Gastroesophageal sphincter (tissue), 4 donors: ENCODE measurements around the gene GALNT10. TPM values are rescaled to one million over a fixed set of nuclear protein-coding genes. Genes with fewer than 3 reads are reported as not detected.

ENCODE experiments used
- ATAC-seq: fragments of 150-250 bp; one replicate; pipeline ENCODE4 v1.9.1; 2016; ENCODE audit warnings: mild to moderate bottlenecking, moderate library complexity
- H3K27ac ChIP-seq, 4 donors: fragments of 200-600 bp; sonication (generic) in 3 of 4; 1 replicate in 3 of 4; 2 replicates in 1 of 4; pipeline ENCODE4 v1.5.1; 2016 to 2019
- H3K27me3 ChIP-seq: fragments of 200-600 bp; sonication (generic); one replicate; pipeline ENCODE4 v1.5.1; 2019
- H3K36me3 ChIP-seq, 2 donors: fragments of 200-600 bp; sonication (generic); one replicate each; pipeline ENCODE4 v1.5.1; 2019; ENCODE audit warnings: control low read depth in 1 of 2
- H3K4me1 ChIP-seq, 3 donors: fragments of 200-600 bp; sonication (generic); 1 replicate in 2 of 3; 2 replicates in 1 of 3; pipeline ENCODE4 v1.5.1; 2016 to 2019; ENCODE audit warnings: control low read depth in 2 of 3
- H3K4me3 ChIP-seq, 2 donors: fragments of 200-600 bp; sonication (generic); one replicate each; pipeline ENCODE4 v1.5.1; 2019; ENCODE audit warnings: mild to moderate bottlenecking in 1 of 2, moderate library complexity in 1 of 2
- H3K9me3 ChIP-seq, 3 donors: fragments of 200-600 bp; sonication (generic); one replicate each; pipeline ENCODE4 v1.5.1; 2017 to 2019; ENCODE audit warnings: control low read depth in 2 of 3
- CTCF ChIP-seq, 4 experiments: fragments of 200-600 bp in 2 of 4; fragments of 450-650 bp in 2 of 4; sonication (generic) in 1 of 4; IDR thresholded peaks; one replicate each; pipeline ENCODE4 v1.5.1; 2017 to 2019; ENCODE audit warnings: antibody characterized with exemption in 4 of 4, mild to moderate bottlenecking in 2 of 4, moderate library complexity in 2 of 4
- EP300 ChIP-seq: sonication (generic); formaldehyde crosslinking; IDR thresholded peaks from one replicate; pipeline ENCODE4 v1.6.1; 2017; ENCODE audit warnings: antibody characterized with exemption, mild to moderate bottlenecking
- POLR2A ChIP-seq, 2 donors: fragments of 450-650 bp; IDR thresholded peaks; one replicate each; pipeline ENCODE4 v1.6.1; 2017; ENCODE audit warnings: antibody characterized with exemption in 2 of 2, mild to moderate bottlenecking in 2 of 2, moderate library complexity in 1 of 2
- POLR2AphosphoS5 ChIP-seq: sonication (generic); formaldehyde crosslinking; IDR thresholded peaks from one replicate; pipeline ENCODE4 v1.6.1; 2017; ENCODE audit warnings: antibody characterized with exemption
- WGBS, 2 donors: methylation state at CpG; one replicate each; pipeline ENCODE4 v1.1.5; 2018; ENCODE audit warnings: low coverage in 1 of 2; 5-methylcytosine and 5-hydroxymethylcytosine counted together
- total RNA-seq, 4 donors: library from RNA; depleted of rRNA; stranded (reverse); fragments of >200 nt; gene quantifications; one replicate each; pipeline ENCODE4 v1.1.0, GENCODE V29; 2016

GALNT10 gene
- 10 to 100 TPM; 19.1 to 49.1 (median 34.0) TPM for total RNA-seq

GRCh38 chr5:154190595-154191304, at the start of gene GALNT10:
Gene GALNT10 (plus strand): TSS chr5:154190733. CDS start chr5:154190867, 134 bp downstream.
- Histone ChIP-seq H3K27me3 (no peaks in the 10 kb centered on the region), H3K4me1 (peaks cover 0 to 52% (median 24%) of the 10 kb centered on the region in 3 donors)

GRCh38 chr5:154141745-154142221, 48.8 kb upstream of the GALNT10 start:
- ATAC-seq, result peak; percentile 33
- WGBS, 2 donors, result 67 to 100% methylated on average over 1 of the region's 1 CpG
- H3K36me3 ChIP-seq, result no peaks in the 10 kb centered on the region
- no peak for TF ChIP-seq CTCF (IDR thresholded peaks at IDR 0.05)
- TF ChIP-seq POLR2AphosphoS5, result no peak
- TF ChIP-seq POLR2A (IDR thresholded peaks at IDR 0.05), result no peak
- no peak for TF ChIP-seq EP300
- no peaks in the 10 kb centered on the region for H3K9me3 ChIP-seq
- peaks cover 0 to 22% (median 0%) of the 10 kb centered on the region in 3 donors for H3K4me1 ChIP-seq
- H3K27ac ChIP-seq, result no peak overlapping the region
- H3K4me3 ChIP-seq, result no peak overlapping the region
- no peaks in the 10 kb centered on the region for H3K27me3 ChIP-seq

More at GRCh38 chr5:154190595-154191304, at the start of gene GALNT10:
- WGBS, 2 donors, result 0 to 4% methylated on average over 7 to 19 of the region's 84 CpGs
- TF ChIP-seq POLR2A (IDR thresholded peaks at IDR 0.05) (peak in 1 of 2 donors; percentile 67), POLR2AphosphoS5 (no peak), CTCF (IDR thresholded peaks at IDR 0.05) (peak in 2 of 4 experiments; percentile 28 to 43), EP300 (no peak)
- Histone ChIP-seq H3K4me3 (peak within 1 kb of the TSS; percentile 93 to 97), H3K27ac (peak within 1 kb of the TSS; percentile 3 to 92 (median 84)), H3K9me3 (no peaks in the 10 kb centered on the region), H3K36me3 (no peaks in the 10 kb centered on the region)
- peak; percentile 87 for ATAC-seq

GRCh38 chr5:154143211-154143641, 47.3 kb upstream of the GALNT10 start:
- no peaks in the 10 kb centered on the region for H3K27me3 ChIP-seq
- WGBS, 2 donors, result 69 to 86% methylated on average over 4 to 5 of the region's 6 CpGs
- H3K27ac ChIP-seq, result no peak overlapping the region
- no peak for TF ChIP-seq POLR2A (IDR thresholded peaks at IDR 0.05)
- no peak for TF ChIP-seq POLR2AphosphoS5
- no peak for TF ChIP-seq CTCF (IDR thresholded peaks at IDR 0.05)
- TF ChIP-seq EP300, result no peak
- H3K4me1 ChIP-seq, result peaks cover 0 to 22% (median 0%) of the 10 kb centered on the region in 3 donors
- H3K9me3 ChIP-seq, result no peaks in the 10 kb centered on the region
- ATAC-seq, result no peak
- H3K36me3 ChIP-seq, result no peaks in the 10 kb centered on the region
- H3K4me3 ChIP-seq, result no peak overlapping the region

- no peak for ATAC-seq
- WGBS, 2 donors, result 83 to 92% methylated on average over 3 to 4 of the region's 4 CpGs
Observed at GRCh38 chr5:154145268-154145667, 45.3 kb upstream of the GALNT10 start.

More at GRCh38 chr5:154145268-154145667, 45.3 kb upstream of the GALNT10 start:
- Histone ChIP-seq H3K27me3 (no peaks in the 10 kb centered on the region), H3K4me3 (no peak overlapping the region), H3K27ac (no peak overlapping the region), H3K36me3 (no peaks in the 10 kb centered on the region), H3K4me1 (peaks cover 0 to 13% (median 0%) of the 10 kb centered on the region in 3 donors), H3K9me3 (no peaks in the 10 kb centered on the region)
- TF ChIP-seq POLR2A (IDR thresholded peaks at IDR 0.05), result no peak
- TF ChIP-seq POLR2AphosphoS5, result no peak
- TF ChIP-seq CTCF (IDR thresholded peaks at IDR 0.05), result no peak
- no peak for TF ChIP-seq EP300
